K562 (cell line): Measurements from ENCODE around the gene C6orf15. TPM values are rescaled to one million over a fixed set of nuclear protein-coding genes. Genes with fewer than 3 reads are reported as not detected.

ENCODE experiments used
- CTBP1 ChIP-seq: fragments of 450-650 bp; IDR thresholded peaks from 2 replicates; pipeline ENCODE4 v1.6.1; 2016; ENCODE audit warnings: borderline replicate concordance
- HDAC1 ChIP-seq, 2 experiments: fragments of 450-650 bp; IDR thresholded peaks; 2 replicates each; pipeline ENCODE4 v1.6.1; 2016 to 2017; ENCODE audit warnings: inconsistent platforms in 1 of 2, mild to moderate bottlenecking in 1 of 2, moderate library complexity in 1 of 2
- HINFP ChIP-seq: fragments of 450-650 bp; conservative IDR thresholded peaks from 2 replicates; pipeline ENCODE4 v1.6.1; 2016; ENCODE audit warnings: missing genetic modification characterization, low read depth, mild to moderate bottlenecking, control low read depth, missing compliant biosample characterization
- MEIS2 ChIP-seq: fragments of 450-650 bp; IDR thresholded peaks from 2 replicates; pipeline ENCODE4 v1.6.1; 2014; ENCODE audit warnings: mild to moderate bottlenecking; ENCODE audit not compliant: partially characterized antibody
- MTA3 ChIP-seq: fragments of 450-650 bp; formaldehyde crosslinking; IDR thresholded peaks from 2 replicates; pipeline ENCODE4 v1.6.1; 2017; ENCODE audit warnings: mild to moderate bottlenecking, borderline replicate concordance
- NBN ChIP-seq: fragments of 450-650 bp; IDR thresholded peaks from 2 replicates; pipeline ENCODE4 v1.6.1; 2016; ENCODE audit warnings: low read depth, mild to moderate bottlenecking
- NFE2L1 ChIP-seq: fragments of 450-650 bp; IDR thresholded peaks from 2 replicates; pipeline ENCODE4 v1.6.1; 2016; ENCODE audit warnings: missing genetic modification characterization, low read depth, mild to moderate bottlenecking, missing compliant biosample characterization, moderate library complexity, borderline replicate concordance
- POLR2AphosphoS5 ChIP-seq: IDR thresholded peaks from 2 replicates; pipeline ENCODE4 v1.6.1; 2011; ENCODE audit warnings: mild to moderate bottlenecking, low read depth, low read length, moderate library complexity; ENCODE audit not compliant: control insufficient read depth, insufficient read depth
- RB1 ChIP-seq: fragments of 450-650 bp; IDR thresholded peaks from 2 replicates; pipeline ENCODE4 v1.6.1; 2017; ENCODE audit warnings: low read depth, mild to moderate bottlenecking
- SMARCA4 ChIP-seq: fragments of 450-650 bp; IDR thresholded peaks from 2 replicates; pipeline ENCODE4 v1.6.1; 2016
- SMC3 ChIP-seq: conservative IDR thresholded peaks from 2 replicates; pipeline ENCODE4 v1.6.1; 2011; ENCODE audit warnings: low read depth, low read length, improper control_type of control experiment; ENCODE audit not compliant: insufficient read depth
- TFAM ChIP-seq: fragments of 250-450 bp; sonication (Bioruptor Pico); conservative IDR thresholded peaks from 2 replicates; pipeline ENCODE4 v1.5.0; 2021; ENCODE audit warnings: mild to moderate bottlenecking, moderate library complexity
- YBX1 ChIP-seq: fragments of 450-650 bp; IDR thresholded peaks from 2 replicates; pipeline ENCODE4 v1.7.1; 2016; ENCODE audit warnings: mild to moderate bottlenecking
- ZNF766 ChIP-seq: fragments of 200-800 bp; sonication (Bioruptor generic); conservative IDR thresholded peaks from 2 replicates; pipeline ENCODE4 v1.6.1; 2016; ENCODE audit warnings: missing genetic modification characterization, missing compliant biosample characterization
- polyA plus RNA-seq, 8 experiments: library from polyadenylated mRNA; depleted of rRNA in 4 of 8; stranded (reverse) in 5 of 8; unstranded in 3 of 8; fragments of >200 nt; fragmentation: Nextera tagmentation in 2 of 8; fragmentation: Illumina TruSeq in 1 of 8; extraction: Ambion mirVana in 2 of 8; extraction: Trizol in 1 of 8; gene quantifications; 2 replicates each; pipeline versions ENCODE4 v1.2.1 to v1.2.3, GENCODE V29; 2011 to 2014; ENCODE audit warnings: inconsistent platforms in 1 of 8, missing spikeins in 1 of 8
- total RNA-seq, 7 experiments: library from RNA; depleted of rRNA in 6 of 7; stranded (reverse); fragments of >200 nt in 6 of 7; fragmentation: Illumina TruSeq in 2 of 7; extraction: Trizol in 2 of 7; gene quantifications; 2 replicates each; pipeline versions ENCODE4 v1.2.1 to v1.2.3, GENCODE V29; 2011 to 2021; ENCODE audit warnings: low replicate concordance in 1 of 7
- TF ChIP-seq, protein P1 (sequence below), 2 experiments: fragments of 450-650 bp; formaldehyde crosslinking in 1 of 2; IDR thresholded peaks; 2 replicates each; pipeline versions ENCODE4 v1.4.0 to v1.6.1; 2014 to 2020; ENCODE audit warnings: mild to moderate bottlenecking in 2 of 2, borderline replicate concordance in 1 of 2, low read depth in 1 of 2
- TF ChIP-seq, protein P2 (sequence below), 2 experiments: fragments of 450-650 bp; conservative IDR thresholded peaks; 2 replicates each; pipeline ENCODE4 v1.6.1; 2017; ENCODE audit warnings: mild to moderate bottlenecking in 2 of 2, moderate library complexity in 2 of 2

The C6orf15 gene
- total and polyA plus RNA-seq, 9 of the 15 experiments (the other 6 are each of a cell fraction or from before 2014, with no cell fraction given) = not detected

GRCh38 chr6:31083742-31084354 lies 28.5 kb downstream of the C6orf15 start (continued):
- no peak for TF ChIP-seq HINFP (tag)
- no peak for TF ChIP-seq NFE2L1 (tag)
- TF ChIP-seq TFAM (CRISPR knock-in tag) = no peak
- TF ChIP-seq SMARCA4 = peak; percentile 83
- no peak for TF ChIP-seq POLR2AphosphoS5
- peak; percentile 41; the same call in 1 of the 2 replicates for TF ChIP-seq RB1
- TF ChIP-seq SMC3 = peak; percentile 58; the same call in 1 of the 2 replicates
- TF ChIP-seq NBN = peak; percentile 75
- TF ChIP-seq, protein P1, sequence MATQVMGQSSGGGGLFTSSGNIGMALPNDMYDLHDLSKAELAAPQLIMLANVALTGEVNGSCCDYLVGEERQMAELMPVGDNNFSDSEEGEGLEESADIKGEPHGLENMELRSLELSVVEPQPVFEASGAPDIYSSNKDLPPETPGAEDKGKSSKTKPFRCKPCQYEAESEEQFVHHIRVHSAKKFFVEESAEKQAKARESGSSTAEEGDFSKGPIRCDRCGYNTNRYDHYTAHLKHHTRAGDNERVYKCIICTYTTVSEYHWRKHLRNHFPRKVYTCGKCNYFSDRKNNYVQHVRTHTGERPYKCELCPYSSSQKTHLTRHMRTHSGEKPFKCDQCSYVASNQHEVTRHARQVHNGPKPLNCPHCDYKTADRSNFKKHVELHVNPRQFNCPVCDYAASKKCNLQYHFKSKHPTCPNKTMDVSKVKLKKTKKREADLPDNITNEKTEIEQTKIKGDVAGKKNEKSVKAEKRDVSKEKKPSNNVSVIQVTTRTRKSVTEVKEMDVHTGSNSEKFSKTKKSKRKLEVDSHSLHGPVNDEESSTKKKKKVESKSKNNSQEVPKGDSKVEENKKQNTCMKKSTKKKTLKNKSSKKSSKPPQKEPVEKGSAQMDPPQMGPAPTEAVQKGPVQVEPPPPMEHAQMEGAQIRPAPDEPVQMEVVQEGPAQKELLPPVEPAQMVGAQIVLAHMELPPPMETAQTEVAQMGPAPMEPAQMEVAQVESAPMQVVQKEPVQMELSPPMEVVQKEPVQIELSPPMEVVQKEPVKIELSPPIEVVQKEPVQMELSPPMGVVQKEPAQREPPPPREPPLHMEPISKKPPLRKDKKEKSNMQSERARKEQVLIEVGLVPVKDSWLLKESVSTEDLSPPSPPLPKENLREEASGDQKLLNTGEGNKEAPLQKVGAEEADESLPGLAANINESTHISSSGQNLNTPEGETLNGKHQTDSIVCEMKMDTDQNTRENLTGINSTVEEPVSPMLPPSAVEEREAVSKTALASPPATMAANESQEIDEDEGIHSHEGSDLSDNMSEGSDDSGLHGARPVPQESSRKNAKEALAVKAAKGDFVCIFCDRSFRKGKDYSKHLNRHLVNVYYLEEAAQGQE (IDR thresholded peaks at IDR 0.05; ENCODE audit: borderline replicate concordance) = peak; percentile 51; the same call in 1 of the 2 replicates
- TF ChIP-seq, protein P1 (CRISPR knock-in tag; IDR thresholded peaks at IDR 0.05; ENCODE audit: low read depth) = no peak
- TF ChIP-seq HDAC1 (IDR thresholded peaks at IDR 0.05) = no peak
- TF ChIP-seq MTA3 = peak; percentile 82; the same call in 1 of the 2 replicates
- peak; percentile 5 for TF ChIP-seq MEIS2
- no peak for TF ChIP-seq YBX1
- TF ChIP-seq ZNF766 = no peak
- TF ChIP-seq, protein P2, sequence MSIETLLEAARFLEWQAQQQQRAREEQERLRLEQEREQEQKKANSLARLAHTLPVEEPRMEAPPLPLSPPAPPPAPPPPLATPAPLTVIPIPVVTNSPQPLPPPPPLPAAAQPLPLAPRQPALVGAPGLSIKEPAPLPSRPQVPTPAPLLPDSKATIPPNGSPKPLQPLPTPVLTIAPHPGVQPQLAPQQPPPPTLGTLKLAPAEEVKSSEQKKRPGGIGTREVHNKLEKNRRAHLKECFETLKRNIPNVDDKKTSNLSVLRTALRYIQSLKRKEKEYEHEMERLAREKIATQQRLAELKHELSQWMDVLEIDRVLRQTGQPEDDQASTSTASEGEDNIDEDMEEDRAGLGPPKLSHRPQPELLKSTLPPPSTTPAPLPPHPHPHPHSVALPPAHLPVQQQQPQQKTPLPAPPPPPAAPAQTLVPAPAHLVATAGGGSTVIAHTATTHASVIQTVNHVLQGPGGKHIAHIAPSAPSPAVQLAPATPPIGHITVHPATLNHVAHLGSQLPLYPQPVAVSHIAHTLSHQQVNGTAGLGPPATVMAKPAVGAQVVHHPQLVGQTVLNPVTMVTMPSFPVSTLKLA (conservative IDR thresholded peaks at IDR 0.05) = 0 out of 4 replicates have a peak, but pooled peaks of 1 of the 2 experiments have one; percentile 24
- peak; percentile 88 for TF ChIP-seq CTBP1
